SK-N-MC (cell line): ENCODE data around the gene LRCH1.
"Not testable (repeated sequence)": the region's sequence is repeated elsewhere in the genome, so short reads cannot be mapped to it uniquely, and the experiment has no call there.

Experiments
- DNase-seq: peaks from one replicate; pipeline ENCODE4 v3.0.0-alpha.2; 2011; ENCODE audit warnings: low read depth, low spot score
- H3K27ac ChIP-seq: fragments of 200-600 bp; sonication (generic); 2 replicates; pipeline ENCODE4 v1.5.1; 2016; ENCODE audit warnings: mixed run types
- H3K36me3 ChIP-seq: fragments of 200-600 bp; sonication (generic); 2 replicates; pipeline ENCODE4 v1.6.1; 2017; ENCODE audit warnings: antibody characterized with exemption, low read length, mixed read lengths; ENCODE audit not compliant: insufficient read depth
- H3K4me3 ChIP-seq: fragments of 200-600 bp; sonication (generic); 2 replicates; pipeline ENCODE4 v1.5.1; 2016
- H3K9ac ChIP-seq: fragments of 200-600 bp; sonication (generic); 2 replicates; pipeline ENCODE4 v1.8.0; 2017; ENCODE audit warnings: mixed run types, mixed read lengths; ENCODE audit not compliant: insufficient read length
- H3K9me3 ChIP-seq: fragments of 200-600 bp; sonication (generic); 2 replicates; pipeline ENCODE4 v1.6.1; 2017; ENCODE audit warnings: low read depth, mild to moderate bottlenecking, antibody characterized with exemption, low read length, moderate library complexity, mixed read lengths
- EZH2 ChIP-seq: fragments of 200-600 bp; sonication (generic); IDR thresholded peaks from one replicate; pipeline ENCODE4 v1.6.1; 2017; ENCODE audit warnings: antibody characterized with exemption
- FOXP2 ChIP-seq: optimal IDR thresholded peaks from 2 replicates; pipeline ENCODE3; 2011; ENCODE audit warnings: mild to moderate bottlenecking, moderate library complexity; ENCODE audit not compliant: insufficient read depth; ENCODE audit errors: extremely low read length, control extremely low read depth
- POLR2AphosphoS5 ChIP-seq: IDR thresholded peaks from 2 replicates; pipeline ENCODE4 v1.6.1; 2012; ENCODE audit warnings: mild to moderate bottlenecking, low read depth, low read length, borderline replicate concordance

Gene LRCH1

DNA sequence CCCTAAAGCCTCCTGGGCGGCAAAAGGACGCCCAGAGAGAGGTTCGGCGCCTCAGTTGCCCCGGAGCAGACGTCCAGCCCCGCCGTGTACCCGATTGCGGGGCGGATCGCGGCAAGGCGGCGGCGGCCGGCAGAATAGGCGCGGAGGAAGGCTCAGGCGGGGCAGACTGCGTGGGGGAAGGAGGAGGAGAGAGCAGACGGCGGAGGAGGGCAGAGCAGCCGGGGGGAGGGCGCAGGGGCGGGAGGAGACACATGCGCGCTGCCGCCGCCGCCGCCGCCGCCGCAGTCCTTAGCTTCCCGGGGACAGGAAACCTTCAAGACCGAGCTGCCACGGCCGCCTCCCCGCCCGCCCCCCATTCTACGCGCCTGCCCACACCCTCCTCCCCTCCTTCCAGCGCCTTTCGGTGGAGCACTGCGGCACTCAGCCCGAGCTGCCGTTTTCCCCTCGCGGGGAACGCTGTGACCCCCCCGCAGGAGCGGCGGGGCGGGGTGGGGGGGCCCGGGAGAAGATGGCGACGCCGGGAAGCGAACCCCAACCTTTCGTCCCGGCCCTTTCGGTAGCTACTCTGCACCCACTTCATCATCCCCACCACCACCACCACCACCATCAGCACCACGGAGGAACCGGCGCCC lies at the start of gene LRCH1:
TSS of gene LRCH1 (plus strand) at position 282 of the 632 bp plus-strand sequence. CDS start at position 509, 227 bp downstream.
- H3K36me3 ChIP-seq = no peaks in the 10 kb centered on the region
- H3K9ac ChIP-seq = peak within 1 kb of the TSS; percentile 94
- TF ChIP-seq POLR2AphosphoS5 (peak; percentile 81), FOXP2 (no peak), EZH2 (no peak)
- H3K9me3 ChIP-seq = no peaks in the 10 kb centered on the region
- DNase-seq = no peak
- peak within 1 kb of the TSS; percentile 65 for H3K27ac ChIP-seq
- H3K4me3 ChIP-seq = peak within 1 kb of the TSS; percentile 79

DNA sequence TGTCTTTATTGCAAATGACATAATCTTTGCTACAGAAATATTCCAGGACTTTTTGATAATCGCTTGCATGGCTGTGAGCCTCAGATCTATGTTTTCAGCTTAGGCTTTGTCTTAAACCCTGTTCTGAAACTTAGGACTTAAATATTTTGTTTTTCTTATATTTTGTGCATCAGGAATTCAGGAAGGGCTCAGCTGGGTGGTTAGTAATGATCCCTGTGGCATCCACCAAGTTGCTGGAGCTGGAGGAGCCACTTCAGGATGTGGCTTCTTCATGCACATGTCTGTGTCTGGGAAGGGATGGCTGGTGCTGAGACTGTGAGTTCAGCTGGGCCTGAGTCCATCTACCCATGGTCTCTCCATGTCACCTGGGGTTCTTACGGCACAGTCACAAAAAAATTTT lies 48.9 kb upstream of the LRCH1 start:
- no peak for DNase-seq
- H3K9ac ChIP-seq = no peak overlapping the region
- no peak overlapping the region for H3K27ac ChIP-seq
- no peak overlapping the region for H3K4me3 ChIP-seq
- no peaks in the 10 kb centered on the region for H3K36me3 ChIP-seq
- H3K9me3 ChIP-seq = no peaks in the 10 kb centered on the region
- TF ChIP-seq EZH2 (no peak), FOXP2 (no peak), POLR2AphosphoS5 (no peak)

DNA sequence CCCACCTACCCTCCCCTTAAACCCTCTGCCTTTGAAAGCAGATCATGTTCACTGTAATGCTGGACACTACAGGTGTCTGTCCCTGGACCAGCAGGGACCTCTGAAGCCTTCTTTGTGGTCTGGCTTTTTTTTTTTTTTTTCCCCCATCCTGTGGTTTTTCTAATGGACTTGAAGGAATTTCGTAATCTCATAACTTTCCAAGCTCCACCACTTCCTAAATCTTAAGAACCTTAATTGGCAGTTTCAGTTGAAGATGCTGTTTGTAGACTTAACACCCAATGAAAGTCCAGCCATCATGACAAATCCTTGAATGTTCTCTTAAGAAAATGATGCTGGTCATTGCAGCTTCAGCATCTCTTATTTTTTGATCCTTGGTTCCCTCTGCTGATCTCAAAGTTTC lies 45.0 kb upstream of the LRCH1 start:
- H3K4me3 ChIP-seq = no peak overlapping the region
- DNase-seq = no peak
- H3K27ac ChIP-seq = no peak overlapping the region
- TF ChIP-seq EZH2 = no peak
- TF ChIP-seq FOXP2 = no peak
- no peak for TF ChIP-seq POLR2AphosphoS5
- H3K9ac ChIP-seq = no peak overlapping the region
- no peaks in the 10 kb centered on the region for H3K36me3 ChIP-seq
- no peaks in the 10 kb centered on the region for H3K9me3 ChIP-seq

GRCh38 chr13:46509981-46510380 lies 43.0 kb upstream of the LRCH1 start:
- Histone ChIP-seq H3K4me3 (no peak overlapping the region), H3K9ac (no peak overlapping the region), H3K27ac (no peak overlapping the region), H3K36me3 (no peaks in the 10 kb centered on the region), H3K9me3 (no peaks in the 10 kb centered on the region)
- DNase-seq = no peak
- TF ChIP-seq EZH2 (no peak), POLR2AphosphoS5 (no peak), FOXP2 (no peak)

GRCh38 chr13:46515803-46516202 lies 37.2 kb upstream of the LRCH1 start:
- no peaks in the 10 kb centered on the region for H3K9me3 ChIP-seq
- no peak overlapping the region for H3K9ac ChIP-seq
- H3K27ac ChIP-seq = no peak overlapping the region
- H3K4me3 ChIP-seq = no peak overlapping the region
- DNase-seq = no peak
- no peaks in the 10 kb centered on the region for H3K36me3 ChIP-seq
- no peak for TF ChIP-seq POLR2AphosphoS5
- no peak for TF ChIP-seq EZH2

DNA sequence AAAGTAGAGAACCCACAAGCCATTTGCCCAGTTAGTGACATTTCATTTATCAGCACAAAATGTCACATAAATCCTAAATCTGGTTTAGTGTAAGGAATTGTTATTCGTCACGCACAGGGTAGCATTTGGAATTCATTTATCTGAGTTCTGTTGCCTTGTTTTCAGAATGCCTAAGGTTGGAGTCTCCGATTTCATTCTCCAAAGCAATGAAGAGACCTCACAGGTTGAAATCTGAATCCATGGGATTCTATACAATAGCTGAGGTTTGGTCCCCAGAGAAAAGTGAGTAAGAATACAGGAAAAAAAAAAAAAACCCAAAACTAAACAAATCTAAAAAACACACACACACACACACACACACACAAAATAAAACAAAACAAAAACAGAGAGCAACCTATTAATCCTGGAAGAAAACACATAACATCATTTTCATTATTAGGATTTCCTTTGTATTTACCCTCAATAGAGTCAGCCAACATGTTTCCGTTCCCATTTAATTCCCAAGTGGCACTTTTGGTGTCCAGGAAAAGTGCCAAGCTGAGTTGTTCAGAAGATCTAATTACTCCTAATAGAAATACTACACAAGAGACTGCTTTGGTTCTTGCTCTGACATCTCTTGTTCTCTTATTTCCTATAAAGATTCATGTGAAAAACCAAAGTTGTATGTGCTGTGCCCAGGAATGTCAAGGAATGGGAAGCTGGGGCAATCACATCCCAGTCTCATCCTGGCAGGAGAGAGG lies 36.2 kb upstream of the LRCH1 start:
- H3K27ac ChIP-seq = no peak overlapping the region
- H3K9ac ChIP-seq = no peak overlapping the region
- H3K36me3 ChIP-seq = no peaks in the 10 kb centered on the region
- TF ChIP-seq POLR2AphosphoS5 (no peak), FOXP2 (no peak), EZH2 (no peak)
- no peaks in the 10 kb centered on the region for H3K9me3 ChIP-seq
- DNase-seq = no peak
- no peak overlapping the region for H3K4me3 ChIP-seq

- not testable (repeated sequence) for H3K9me3 ChIP-seq, H3K9ac ChIP-seq
Observed at GRCh38 chr13:46517748-46518147, 35.2 kb upstream of the LRCH1 start.

GRCh38 chr13:46519182-46519581 lies 33.8 kb upstream of the LRCH1 start:
- no peak overlapping the region for H3K4me3 ChIP-seq
- no peak for TF ChIP-seq EZH2
- TF ChIP-seq FOXP2 = no peak
- no peak for TF ChIP-seq POLR2AphosphoS5
- H3K36me3 ChIP-seq = no peaks in the 10 kb centered on the region
- no peaks in the 10 kb centered on the region for H3K9me3 ChIP-seq
- no peak for DNase-seq
- no peak overlapping the region for H3K27ac ChIP-seq
- no peak overlapping the region for H3K9ac ChIP-seq

More at GRCh38 chr13:46517748-46518147, 35.2 kb upstream of the LRCH1 start:
- not testable (repeated sequence) for H3K27ac ChIP-seq, H3K4me3 ChIP-seq, H3K36me3 ChIP-seq, DNase-seq

- Histone ChIP-seq H3K9me3 (no peaks in the 10 kb centered on the region), H3K27ac (no peak overlapping the region), H3K4me3 (no peak overlapping the region), H3K36me3 (no peaks in the 10 kb centered on the region), H3K9ac (no peak overlapping the region)
- no peak for DNase-seq
- no peak for TF ChIP-seq FOXP2
- no peak for TF ChIP-seq EZH2
- no peak for TF ChIP-seq POLR2AphosphoS5
Observed at GRCh38 chr13:46520166-46520565, 32.8 kb upstream of the LRCH1 start.
